ENCODE measurements around the gene ATG7.

The ATG7 gene

DNA sequence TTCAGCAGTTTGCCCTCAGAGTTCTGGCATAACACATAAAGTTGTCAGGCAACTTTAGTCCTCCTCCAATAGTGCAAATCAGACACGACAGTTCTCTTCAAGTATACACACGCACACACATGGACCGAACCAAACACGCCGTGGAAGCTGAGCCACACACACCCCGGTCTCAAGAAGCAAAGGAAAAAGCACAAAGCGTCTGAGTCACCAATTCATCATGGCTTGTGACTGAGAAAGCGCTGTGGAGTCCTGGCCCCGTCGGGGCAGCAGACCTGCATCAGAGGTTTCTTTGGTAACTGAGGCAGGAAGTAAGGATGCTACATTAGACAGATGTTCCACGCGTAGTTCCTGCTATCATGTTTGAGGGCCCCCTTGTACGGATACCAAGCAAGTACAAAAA lies 285.8 kb downstream of the ATG7 start:
- H3K79me2 ChIP-seq (ENCODE audit: control insufficient read depth, low read length), result peaks cover 50% of the 10 kb centered on the region
- no peaks in the 10 kb centered on the region for H3K9me3 ChIP-seq (ENCODE audit: control insufficient read depth, insufficient read depth, low read length)
- peaks cover 85% of the 10 kb centered on the region for H3K36me3 ChIP-seq (ENCODE audit: control insufficient read depth, low read length)
- H3F3A ChIP-seq (ENCODE audit: control insufficient read depth, insufficient read depth), result no peaks in the 10 kb centered on the region
- no peak overlapping the region for H3K27ac ChIP-seq (ENCODE audit: low read depth, low read length)
- no peak overlapping the region for H3K4me3 ChIP-seq (ENCODE audit: low read length)
- no peaks in the 10 kb centered on the region for H3K27me3 ChIP-seq (ENCODE audit: control insufficient read depth, low read length)
- peaks cover 17% of the 10 kb centered on the region; the same call in 1 of the 2 replicates for H3K4me1 ChIP-seq (ENCODE audit: control insufficient read depth, low read length)
- H4K20me1 ChIP-seq (ENCODE audit: control insufficient read depth, insufficient read depth, low read depth, low read length), result 0 out of 2 replicates have a peak, but pooled peaks cover 5% of the 10 kb centered on the region
- TF ChIP-seq, protein P1, sequence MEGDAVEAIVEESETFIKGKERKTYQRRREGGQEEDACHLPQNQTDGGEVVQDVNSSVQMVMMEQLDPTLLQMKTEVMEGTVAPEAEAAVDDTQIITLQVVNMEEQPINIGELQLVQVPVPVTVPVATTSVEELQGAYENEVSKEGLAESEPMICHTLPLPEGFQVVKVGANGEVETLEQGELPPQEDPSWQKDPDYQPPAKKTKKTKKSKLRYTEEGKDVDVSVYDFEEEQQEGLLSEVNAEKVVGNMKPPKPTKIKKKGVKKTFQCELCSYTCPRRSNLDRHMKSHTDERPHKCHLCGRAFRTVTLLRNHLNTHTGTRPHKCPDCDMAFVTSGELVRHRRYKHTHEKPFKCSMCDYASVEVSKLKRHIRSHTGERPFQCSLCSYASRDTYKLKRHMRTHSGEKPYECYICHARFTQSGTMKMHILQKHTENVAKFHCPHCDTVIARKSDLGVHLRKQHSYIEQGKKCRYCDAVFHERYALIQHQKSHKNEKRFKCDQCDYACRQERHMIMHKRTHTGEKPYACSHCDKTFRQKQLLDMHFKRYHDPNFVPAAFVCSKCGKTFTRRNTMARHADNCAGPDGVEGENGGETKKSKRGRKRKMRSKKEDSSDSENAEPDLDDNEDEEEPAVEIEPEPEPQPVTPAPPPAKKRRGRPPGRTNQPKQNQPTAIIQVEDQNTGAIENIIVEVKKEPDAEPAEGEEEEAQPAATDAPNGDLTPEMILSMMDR (IDR thresholded peaks at IDR 0.05; ENCODE audit: low read depth, low read length, poor library complexity, severe bottlenecking), result no peak
- TF ChIP-seq EZH2phosphoT487 (IDR thresholded peaks at IDR 0.05; ENCODE audit: borderline replicate concordance, low read length), result no peak
- H3K9me2 ChIP-seq (replicated peaks; ENCODE audit: control insufficient read depth, low read length), result no peaks in the 10 kb centered on the region
- H3K4me2 ChIP-seq (ENCODE audit: low read length), result no peak overlapping the region

DNA sequence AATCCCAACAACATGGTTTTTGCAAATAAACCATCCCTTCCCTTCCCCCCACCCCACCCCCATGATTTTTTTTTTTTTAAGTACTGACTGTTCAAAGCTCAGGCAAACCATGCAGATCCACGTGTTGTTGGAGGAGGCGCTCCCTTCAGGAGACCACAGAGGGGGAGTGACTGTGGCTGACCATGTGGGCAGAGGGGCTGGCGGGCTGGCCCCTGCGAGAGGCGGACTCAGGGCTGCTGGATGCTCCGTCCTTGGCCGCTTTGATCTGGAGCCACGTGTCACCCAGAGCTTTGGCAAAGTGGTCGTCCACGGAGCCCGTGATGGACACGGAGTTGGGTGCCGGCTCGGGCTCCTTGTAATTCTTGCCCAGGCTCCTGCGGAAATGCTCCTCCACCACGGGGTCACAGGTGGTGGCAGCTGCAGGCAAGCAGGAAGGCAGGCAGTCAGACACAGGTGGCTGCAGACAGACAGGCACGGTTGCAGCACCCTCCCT lies 286.3 kb downstream of the ATG7 start:
- peaks cover 17% of the 10 kb centered on the region; the same call in 1 of the 2 replicates for H3K4me1 ChIP-seq (ENCODE audit: control insufficient read depth, low read length)
- peaks cover 52% of the 10 kb centered on the region for H3K79me2 ChIP-seq (ENCODE audit: control insufficient read depth, low read length)
- no peaks in the 10 kb centered on the region for H3K9me2 ChIP-seq (replicated peaks; ENCODE audit: control insufficient read depth, low read length)
- TF ChIP-seq EZH2phosphoT487 (IDR thresholded peaks at IDR 0.05; ENCODE audit: borderline replicate concordance, low read length), result no peak
- TF ChIP-seq, protein P1 (IDR thresholded peaks at IDR 0.05; ENCODE audit: low read depth, low read length, poor library complexity, severe bottlenecking), result no peak
- H3F3A ChIP-seq (ENCODE audit: control insufficient read depth, insufficient read depth), result no peaks in the 10 kb centered on the region
- H3K9me3 ChIP-seq (ENCODE audit: control insufficient read depth, insufficient read depth, low read length), result no peaks in the 10 kb centered on the region
- H3K27ac ChIP-seq (ENCODE audit: low read depth, low read length), result no peak overlapping the region
- H3K4me3 ChIP-seq (ENCODE audit: low read length), result no peak overlapping the region
- H3K27me3 ChIP-seq (ENCODE audit: control insufficient read depth, low read length), result no peaks in the 10 kb centered on the region
- 0 out of 2 replicates have a peak, but pooled peaks cover 8% of the 10 kb centered on the region for H4K20me1 ChIP-seq (ENCODE audit: control insufficient read depth, insufficient read depth, low read depth, low read length)
- peaks cover 90% of the 10 kb centered on the region for H3K36me3 ChIP-seq (ENCODE audit: control insufficient read depth, low read length)
- no peak overlapping the region for H3K4me2 ChIP-seq (ENCODE audit: low read length)

DNA sequence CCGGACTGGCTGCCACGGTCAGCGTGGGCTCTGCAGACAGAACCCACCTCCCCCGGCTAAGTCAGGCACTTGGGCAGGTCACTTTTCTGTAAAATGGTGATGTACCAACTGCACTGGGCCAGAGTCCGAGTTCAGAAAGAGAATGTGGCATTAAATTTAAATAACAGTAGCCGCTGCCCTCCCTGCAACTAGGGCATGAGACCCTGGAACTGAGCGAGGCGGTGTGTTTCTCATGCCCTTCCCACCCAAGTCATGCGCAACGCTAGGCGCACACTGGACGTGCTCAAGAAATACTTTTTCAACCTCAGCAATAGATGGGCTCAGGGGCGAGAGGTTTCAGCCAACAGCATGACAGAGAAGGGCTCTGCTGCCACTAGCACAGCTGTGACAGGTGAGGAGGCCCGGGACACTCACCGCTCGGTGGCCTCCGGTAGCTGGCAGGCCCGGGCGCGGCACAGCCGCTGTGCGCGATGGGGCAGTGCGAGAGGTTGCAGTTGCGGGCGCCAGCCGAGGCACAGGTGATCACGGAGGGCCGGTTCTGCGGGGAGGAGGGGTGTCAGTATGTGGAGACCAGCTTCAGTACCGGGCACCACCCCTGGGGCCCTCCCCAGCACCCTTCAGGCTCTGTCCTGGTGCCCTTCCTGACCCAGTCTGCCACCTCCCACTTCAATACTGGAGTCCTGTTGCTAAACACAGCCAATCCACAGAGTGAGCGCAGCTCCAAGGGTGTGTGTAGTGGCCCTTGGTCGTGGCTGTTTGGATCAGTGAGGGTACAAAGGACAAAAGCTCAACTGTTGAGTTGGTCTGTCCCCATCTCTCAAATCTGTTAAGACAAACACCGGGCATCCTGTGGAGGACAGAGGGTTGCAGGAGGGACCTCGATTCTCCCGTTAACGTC lies 287.0 kb downstream of the ATG7 start:
- Histone ChIP-seq H3K4me2 (ENCODE audit: low read length) (no peak overlapping the region), H3K4me3 (ENCODE audit: low read length) (no peak overlapping the region), H3K79me2 (ENCODE audit: control insufficient read depth, low read length) (peaks cover 59% of the 10 kb centered on the region), H3F3A (ENCODE audit: control insufficient read depth, insufficient read depth) (no peaks in the 10 kb centered on the region), H3K9me3 (ENCODE audit: control insufficient read depth, insufficient read depth, low read length) (no peaks in the 10 kb centered on the region), H3K9me2 (replicated peaks; ENCODE audit: control insufficient read depth, low read length) (no peaks in the 10 kb centered on the region), H3K27ac (ENCODE audit: low read depth, low read length) (no peak overlapping the region), H3K27me3 (ENCODE audit: control insufficient read depth, low read length) (no peaks in the 10 kb centered on the region), H3K4me1 (ENCODE audit: control insufficient read depth, low read length) (peaks cover 17% of the 10 kb centered on the region; the same call in 1 of the 2 replicates), H3K36me3 (ENCODE audit: control insufficient read depth, low read length) (peaks cover 93% of the 10 kb centered on the region), H4K20me1 (ENCODE audit: control insufficient read depth, insufficient read depth, low read depth, low read length) (0 out of 2 replicates have a peak, but pooled peaks cover 10% of the 10 kb centered on the region)
- no peak for TF ChIP-seq EZH2phosphoT487 (IDR thresholded peaks at IDR 0.05; ENCODE audit: borderline replicate concordance, low read length)
- TF ChIP-seq, protein P1 (IDR thresholded peaks at IDR 0.05; ENCODE audit: low read depth, low read length, poor library complexity, severe bottlenecking), result no peak

Measured in DOHH2 (cell line).